Parathyroid adenoma (tissue), 2 donors: ENCODE results near the gene GPR37L1.
A peak's percentile ranks its signal among the peaks of the same experiment; 100 is the strongest.

Experiments used
- H2AFZ ChIP-seq: fragments of 300-600 bp; sonication (generic); one replicate; pipeline ENCODE4 v1.7.0; 2017; ENCODE audit warnings: antibody characterized with exemption, mild to moderate bottlenecking
- H3K27ac ChIP-seq: fragments of 300-600 bp; sonication (generic); one replicate; pipeline ENCODE4 v1.7.0; 2017
- H3K27me3 ChIP-seq: fragments of 300-600 bp; sonication (generic); one replicate; pipeline ENCODE4 v1.7.0; 2017; ENCODE audit warnings: low read length; ENCODE audit not compliant: control insufficient read depth, insufficient read depth
- H3K36me3 ChIP-seq: fragments of 300-600 bp; sonication (generic); one replicate; pipeline ENCODE4 v1.7.0; 2017; ENCODE audit warnings: low read length; ENCODE audit not compliant: control insufficient read depth, insufficient read depth
- H3K4me1 ChIP-seq: fragments of 300-600 bp; sonication (generic); one replicate; pipeline ENCODE4 v1.7.0; 2017; ENCODE audit warnings: control low read depth
- H3K4me2 ChIP-seq: fragments of 300-600 bp; sonication (generic); one replicate; pipeline ENCODE4 v1.7.0; 2017; ENCODE audit warnings: low read length
- H3K4me3 ChIP-seq: fragments of 300-600 bp; sonication (generic); one replicate; pipeline ENCODE4 v1.7.0; 2017; ENCODE audit warnings: low read depth, low read length
- H3K79me2 ChIP-seq: fragments of 300-600 bp; sonication (generic); one replicate; pipeline ENCODE4 v1.7.0; 2017; ENCODE audit warnings: control low read depth
- H3K9ac ChIP-seq: fragments of 300-600 bp; sonication (generic); one replicate; pipeline ENCODE4 v1.7.0; 2017; ENCODE audit warnings: mild to moderate bottlenecking
- H3K9me3 ChIP-seq: fragments of 300-600 bp; sonication (generic); one replicate; pipeline ENCODE4 v1.7.0; 2017; ENCODE audit warnings: low read length; ENCODE audit not compliant: control insufficient read depth
- TF ChIP-seq, protein P1 (sequence below): fragments of 300-600 bp; sonication (generic); IDR thresholded peaks from one replicate; pipeline ENCODE4 v1.7.0; 2017; ENCODE audit warnings: antibody characterized with exemption, mild to moderate bottlenecking
- donor health status: primary hyperparathyroidism.

The GPR37L1 gene

DNA sequence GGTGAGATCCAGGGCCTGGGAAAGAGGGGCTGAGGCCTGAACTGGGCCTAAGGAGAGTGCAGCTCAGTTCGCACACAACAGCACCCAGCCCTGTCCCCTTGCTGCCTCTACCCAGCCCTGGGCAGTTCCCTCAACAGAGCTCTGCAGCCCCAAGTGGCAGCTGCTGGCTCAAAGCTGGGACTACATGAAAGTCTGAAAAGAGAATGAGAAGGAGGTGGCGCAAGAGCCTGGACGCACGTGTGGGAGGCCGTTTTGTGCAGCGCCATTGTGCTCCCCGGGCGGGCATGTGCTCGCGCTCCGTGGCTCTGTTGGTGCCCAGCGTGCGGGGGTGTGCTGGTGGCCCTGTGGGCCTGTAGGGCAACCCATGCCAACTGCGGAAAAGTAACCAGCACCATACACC lies 10.3 kb downstream of the GPR37L1 start:
- Histone ChIP-seq H3K9me3 (no peaks in the 10 kb centered on the region), H3K4me3 (no peak overlapping the region), H3K4me1 (peaks cover 9% of the 10 kb centered on the region), H2AFZ (no peak overlapping the region), H3K36me3 (no peaks in the 10 kb centered on the region), H3K27me3 (no peaks in the 10 kb centered on the region), H3K27ac (peak overlapping the region; percentile 77), H3K9ac (no peak overlapping the region), H3K4me2 (no peak overlapping the region), H3K79me2 (no peaks in the 10 kb centered on the region)
- TF ChIP-seq, protein P1, sequence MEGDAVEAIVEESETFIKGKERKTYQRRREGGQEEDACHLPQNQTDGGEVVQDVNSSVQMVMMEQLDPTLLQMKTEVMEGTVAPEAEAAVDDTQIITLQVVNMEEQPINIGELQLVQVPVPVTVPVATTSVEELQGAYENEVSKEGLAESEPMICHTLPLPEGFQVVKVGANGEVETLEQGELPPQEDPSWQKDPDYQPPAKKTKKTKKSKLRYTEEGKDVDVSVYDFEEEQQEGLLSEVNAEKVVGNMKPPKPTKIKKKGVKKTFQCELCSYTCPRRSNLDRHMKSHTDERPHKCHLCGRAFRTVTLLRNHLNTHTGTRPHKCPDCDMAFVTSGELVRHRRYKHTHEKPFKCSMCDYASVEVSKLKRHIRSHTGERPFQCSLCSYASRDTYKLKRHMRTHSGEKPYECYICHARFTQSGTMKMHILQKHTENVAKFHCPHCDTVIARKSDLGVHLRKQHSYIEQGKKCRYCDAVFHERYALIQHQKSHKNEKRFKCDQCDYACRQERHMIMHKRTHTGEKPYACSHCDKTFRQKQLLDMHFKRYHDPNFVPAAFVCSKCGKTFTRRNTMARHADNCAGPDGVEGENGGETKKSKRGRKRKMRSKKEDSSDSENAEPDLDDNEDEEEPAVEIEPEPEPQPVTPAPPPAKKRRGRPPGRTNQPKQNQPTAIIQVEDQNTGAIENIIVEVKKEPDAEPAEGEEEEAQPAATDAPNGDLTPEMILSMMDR = no peak

GRCh38 chr1:202133496-202133895 lies 10.8 kb downstream of the GPR37L1 start:
- Histone ChIP-seq H3K36me3 (no peaks in the 10 kb centered on the region), H3K4me2 (no peak overlapping the region), H2AFZ (no peak overlapping the region), H3K9me3 (no peaks in the 10 kb centered on the region), H3K4me3 (no peak overlapping the region), H3K79me2 (no peaks in the 10 kb centered on the region), H3K9ac (no peak overlapping the region), H3K27me3 (no peaks in the 10 kb centered on the region), H3K27ac (peak overlapping the region; percentile 77), H3K4me1 (peaks cover 9% of the 10 kb centered on the region)
- TF ChIP-seq, protein P1 = no peak

DNA sequence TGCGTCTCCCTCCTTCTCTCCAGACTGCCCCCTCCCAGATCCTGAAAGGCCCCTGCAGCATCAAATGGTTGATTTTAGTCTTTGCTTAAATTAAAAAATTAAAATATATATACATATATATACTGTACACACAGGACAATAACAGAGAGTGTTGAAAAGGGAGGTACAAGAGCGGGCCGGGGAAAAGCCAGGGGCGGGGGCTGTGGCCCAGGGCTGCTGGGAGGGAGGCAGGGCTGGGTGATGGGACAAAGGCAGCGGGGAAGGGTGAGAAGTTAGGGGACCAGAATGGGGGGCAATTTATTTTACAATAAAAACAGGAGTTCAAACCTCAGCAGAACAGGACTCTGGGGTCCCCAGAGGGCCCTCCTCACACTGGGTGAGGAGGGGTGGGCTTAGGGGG lies 11.3 kb downstream of the GPR37L1 start:
- Histone ChIP-seq H3K4me2 (no peak overlapping the region), H3K27me3 (no peaks in the 10 kb centered on the region), H3K9me3 (no peaks in the 10 kb centered on the region), H3K4me3 (no peak overlapping the region), H3K36me3 (no peaks in the 10 kb centered on the region), H2AFZ (no peak overlapping the region), H3K9ac (no peak overlapping the region), H3K4me1 (peaks cover 9% of the 10 kb centered on the region), H3K79me2 (no peaks in the 10 kb centered on the region), H3K27ac (no peak overlapping the region)
- TF ChIP-seq, protein P1 = no peak

- H3K36me3 ChIP-seq = no peaks in the 10 kb centered on the region
- H3K9ac ChIP-seq = no peak overlapping the region
Observed at GRCh38 chr1:202134645-202135172, 12.0 kb downstream of the GPR37L1 start.

More at GRCh38 chr1:202134645-202135172, 12.0 kb downstream of the GPR37L1 start:
- peaks cover 9% of the 10 kb centered on the region for H3K4me1 ChIP-seq
- no peak overlapping the region for H2AFZ ChIP-seq
- H3K27me3 ChIP-seq = no peaks in the 10 kb centered on the region
- TF ChIP-seq, protein P1 = no peak
- H3K9me3 ChIP-seq = no peaks in the 10 kb centered on the region
- H3K4me2 ChIP-seq = no peak overlapping the region
- H3K79me2 ChIP-seq = no peaks in the 10 kb centered on the region
- no peak overlapping the region for H3K27ac ChIP-seq
- no peak overlapping the region for H3K4me3 ChIP-seq
